HG03342 (cell line): ENCODE measurements around the gene TMEM209.
"Not testable (repeated sequence)": the region's sequence is repeated elsewhere in the genome, so short reads cannot be mapped to it uniquely, and the experiment has no call there.

Experiments
- ATAC-seq: cut with Tn5 transposase; IDR thresholded peaks from one replicate; pipeline ENCODE4 v1.9.1; 2021; ENCODE audit warnings: mild to moderate bottlenecking, moderate library complexity; ENCODE audit not compliant: unreplicated experiment

TMEM209 gene

DNA sequence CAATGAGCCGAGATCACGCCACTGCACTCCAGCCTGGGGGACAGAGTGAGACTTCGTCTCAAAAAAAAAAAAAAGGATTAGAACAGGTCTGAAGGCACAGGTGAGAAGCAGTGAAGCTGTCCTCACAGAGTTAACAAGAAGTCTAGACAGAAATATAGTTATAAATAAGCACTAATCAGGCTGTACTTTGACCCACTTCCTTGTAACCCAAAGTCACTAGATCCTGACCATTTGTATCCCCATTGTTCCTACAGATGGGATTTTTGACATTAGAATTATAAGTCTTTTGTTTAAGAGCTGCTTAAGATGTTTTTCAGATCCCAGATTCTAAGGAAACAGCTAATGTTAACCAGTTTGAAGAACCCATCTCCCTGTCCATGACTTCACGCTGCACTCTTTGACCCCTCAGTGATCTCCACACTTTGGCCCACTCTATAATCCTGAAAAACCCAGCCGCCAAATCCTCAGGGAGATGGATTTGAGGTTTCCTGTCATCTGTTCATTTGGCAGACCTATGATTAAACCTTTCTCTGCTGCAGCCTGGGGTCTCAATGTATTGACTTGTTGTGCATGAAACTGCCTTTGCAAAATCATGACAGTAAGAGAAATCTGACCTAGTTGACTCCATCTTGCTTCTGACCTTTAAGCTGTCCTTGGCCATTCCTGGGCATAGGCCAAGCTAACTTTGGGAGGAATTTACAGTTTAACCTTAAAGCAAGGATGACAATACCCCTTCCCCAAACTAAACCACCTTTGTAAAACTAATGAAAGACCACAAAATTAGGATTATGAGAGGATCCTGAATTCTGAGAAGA, 13.8 kb upstream of the TMEM209 start:
- ATAC-seq, result no peak

DNA sequence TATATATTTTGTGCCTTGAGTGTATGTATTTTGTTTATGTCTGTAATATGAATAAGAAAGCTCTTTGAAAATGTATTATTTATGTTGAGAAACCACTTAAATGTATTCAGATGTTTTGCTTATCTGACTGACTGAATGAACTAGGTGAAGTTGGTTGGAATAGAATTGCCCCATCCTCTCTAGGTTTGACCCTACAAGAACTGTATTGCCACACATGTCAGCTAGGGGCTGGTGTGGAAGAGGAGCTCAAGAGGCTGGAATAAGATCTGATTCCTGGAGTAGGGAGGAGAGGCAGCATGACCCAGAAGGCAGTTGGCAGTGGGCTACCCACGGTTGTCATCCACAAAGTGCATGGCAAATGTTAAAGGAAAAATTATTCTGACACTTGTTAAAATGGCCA, 11.5 kb upstream of the TMEM209 start:
- ATAC-seq, result no peak

DNA sequence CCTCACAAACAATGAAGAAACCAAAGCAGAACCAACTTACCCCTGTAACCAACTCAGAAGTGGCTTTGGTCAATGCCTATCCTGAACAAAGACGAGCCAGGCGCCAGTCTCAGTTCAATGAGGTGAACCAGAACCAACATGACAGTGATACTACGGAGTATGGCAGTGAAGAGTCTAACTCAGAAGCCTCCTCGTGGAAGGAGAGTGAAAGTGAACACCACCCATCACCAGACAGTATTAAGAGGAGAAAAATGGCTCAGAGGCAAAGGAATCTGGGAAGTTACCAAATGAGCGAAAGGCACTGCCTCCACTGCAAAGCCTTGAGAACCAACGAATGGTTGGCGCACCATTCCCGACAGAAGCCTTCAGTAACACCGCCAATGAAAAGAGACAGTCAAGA, 10.8 kb upstream of the TMEM209 start:
- ATAC-seq, result no peak

DNA sequence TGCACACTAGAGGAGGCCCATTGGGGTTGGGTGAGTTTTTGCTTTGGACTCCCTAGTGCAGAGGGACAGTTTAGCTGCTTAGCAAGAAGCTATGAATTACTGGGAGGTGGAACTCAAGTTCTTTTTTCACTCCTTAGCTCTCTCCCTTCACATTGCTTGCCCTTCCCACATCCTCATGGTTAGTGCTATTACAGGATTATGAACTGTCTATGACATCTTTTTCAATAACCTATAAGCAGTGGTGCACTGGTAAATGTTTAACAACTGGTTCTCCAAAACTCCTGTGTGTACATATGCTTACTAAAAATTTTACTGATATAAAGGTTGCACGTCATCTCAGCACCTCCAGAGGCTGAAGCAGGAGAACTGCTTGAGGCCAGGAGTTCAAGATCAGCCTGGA, 8.6 kb upstream of the TMEM209 start:
- ATAC-seq, result no peak

DNA sequence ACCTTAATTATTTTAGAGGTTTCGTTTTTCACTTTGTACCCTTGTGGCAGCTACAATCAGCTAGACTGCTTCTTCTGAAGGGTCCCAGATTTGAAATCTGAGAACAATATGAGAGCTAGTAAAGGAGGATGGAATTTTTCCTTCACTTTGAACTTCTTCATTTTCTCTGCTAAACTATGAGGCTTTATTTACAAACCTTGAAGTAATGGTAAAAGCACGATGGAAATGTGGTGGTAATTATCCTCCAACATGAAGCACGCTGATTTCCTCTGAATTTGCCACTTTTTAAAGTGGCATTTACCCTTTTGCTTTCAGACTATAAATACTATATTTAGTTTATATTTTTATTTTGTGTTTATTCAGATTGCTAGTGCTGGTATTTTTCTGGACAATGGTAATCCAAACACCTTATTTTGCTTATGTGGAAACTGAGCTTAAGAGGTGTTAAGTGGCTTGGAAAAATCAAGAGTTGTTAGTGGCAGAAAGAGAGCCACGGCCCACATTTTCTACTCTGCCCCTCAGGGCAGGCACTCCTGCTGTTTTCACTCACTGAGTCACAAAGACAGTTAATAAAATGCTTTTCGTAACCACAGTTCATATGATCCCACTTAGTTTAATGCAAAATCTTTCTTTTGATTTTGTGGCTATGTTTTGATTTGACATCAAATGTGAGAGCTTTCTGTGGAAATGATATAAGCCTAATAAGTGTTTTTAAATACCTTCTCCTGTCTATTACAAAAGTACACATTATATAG, 5.2 kb upstream of the TMEM209 start:
- ATAC-seq, result no peak

DNA sequence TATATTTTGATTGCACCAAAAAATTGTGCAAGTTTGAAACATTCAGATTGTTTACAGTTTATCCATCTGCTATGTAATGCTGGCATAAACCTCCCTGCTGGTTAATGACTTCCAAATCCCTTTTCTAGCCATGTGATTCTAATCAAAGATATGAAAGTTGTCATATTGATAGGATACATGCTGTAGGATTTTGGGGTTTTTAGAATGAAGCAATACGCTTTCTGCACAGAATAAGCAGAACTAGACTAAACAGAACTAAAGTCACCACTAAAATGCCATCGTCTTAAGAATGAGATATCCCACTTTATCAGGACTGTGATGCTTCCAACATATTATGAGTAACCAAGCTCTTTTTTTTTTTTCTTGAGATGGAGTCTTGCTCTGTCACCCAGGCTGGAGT, 3.3 kb upstream of the TMEM209 start:
- no peak for ATAC-seq

DNA sequence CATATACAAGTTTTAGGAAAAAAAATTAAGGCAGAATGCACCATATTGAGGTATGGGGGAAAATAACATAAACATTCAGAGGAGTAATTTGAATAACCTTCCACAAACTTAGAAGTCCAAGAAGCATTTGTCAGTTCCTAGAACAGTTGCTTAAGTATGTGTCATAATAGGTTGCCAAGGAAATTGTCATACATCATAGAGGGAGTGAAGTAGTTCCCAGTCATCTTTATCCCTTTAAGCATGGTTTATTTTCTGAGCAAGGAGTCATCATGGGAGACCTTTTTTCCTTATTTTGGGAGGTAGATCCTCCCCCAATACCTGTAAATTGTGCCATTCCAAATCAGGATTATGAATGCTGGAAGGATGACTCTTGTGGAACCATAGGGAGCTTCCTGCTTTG, 2.4 kb upstream of the TMEM209 start, which contains the start of gene SSMEM1:
SSMEM1 (plus strand) TSS at position 219 of the 400 bp plus-strand sequence; CDS start at position 270, 51 bp downstream.
- no peak for ATAC-seq

DNA sequence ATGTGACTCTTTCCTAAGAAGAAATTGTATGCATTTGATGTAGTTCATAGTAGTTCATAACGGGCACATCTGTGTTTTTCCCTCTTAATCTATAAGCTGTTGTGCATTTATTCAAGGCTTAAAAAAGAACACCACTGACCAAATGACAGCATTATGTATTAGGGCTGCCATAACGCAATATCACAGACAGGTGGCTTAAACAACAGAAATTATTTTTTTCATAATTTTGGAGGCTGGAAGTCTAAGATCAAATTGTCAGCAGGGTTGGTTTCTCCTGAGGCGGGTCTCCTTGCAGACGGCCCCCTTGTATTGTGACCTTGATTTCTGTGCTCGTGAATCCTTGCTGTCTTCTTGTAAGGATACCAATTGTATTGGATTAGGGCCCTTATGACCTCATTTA, 1.8 kb upstream of the TMEM209 start:
- ATAC-seq, result no peak

DNA sequence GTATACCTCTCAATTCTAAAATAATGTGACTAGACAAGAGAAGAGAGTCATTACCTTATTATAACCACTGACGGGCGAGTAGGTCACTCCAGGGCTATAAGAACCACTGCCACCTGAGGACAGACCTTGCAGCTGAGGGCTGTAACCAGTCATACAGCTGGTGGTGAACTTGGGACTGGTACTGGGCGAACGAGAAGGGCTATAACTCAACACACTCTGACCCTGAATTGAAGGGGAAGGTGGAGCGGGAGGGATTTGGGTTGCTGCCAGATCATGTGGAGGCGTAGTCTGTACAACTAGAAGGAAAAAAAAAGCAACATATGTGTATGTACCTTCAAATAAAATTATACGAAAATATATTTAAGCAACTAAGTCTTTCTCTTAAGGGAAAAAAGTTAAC, 3.4 kb downstream of the TMEM209 start:
- no peak for ATAC-seq

DNA sequence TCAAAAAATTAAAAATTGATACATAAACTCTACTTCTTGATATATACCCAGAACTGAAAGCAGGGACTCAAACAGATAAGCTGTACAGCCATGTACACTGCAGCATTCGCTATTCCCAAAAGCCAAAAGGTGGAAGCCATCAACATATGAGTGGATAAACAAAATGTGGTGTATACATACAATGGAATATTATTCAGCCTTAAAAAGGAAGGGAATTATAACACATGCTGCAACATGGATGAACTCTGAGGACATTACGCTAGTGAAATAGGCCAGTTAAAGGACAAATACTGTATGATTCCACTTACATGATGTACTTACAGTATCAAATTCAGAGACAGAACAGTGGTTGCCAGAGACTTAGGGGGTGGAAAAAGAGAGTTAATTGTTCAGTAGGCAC, 8.1 kb downstream of the TMEM209 start:
- ATAC-seq, result no peak

DNA sequence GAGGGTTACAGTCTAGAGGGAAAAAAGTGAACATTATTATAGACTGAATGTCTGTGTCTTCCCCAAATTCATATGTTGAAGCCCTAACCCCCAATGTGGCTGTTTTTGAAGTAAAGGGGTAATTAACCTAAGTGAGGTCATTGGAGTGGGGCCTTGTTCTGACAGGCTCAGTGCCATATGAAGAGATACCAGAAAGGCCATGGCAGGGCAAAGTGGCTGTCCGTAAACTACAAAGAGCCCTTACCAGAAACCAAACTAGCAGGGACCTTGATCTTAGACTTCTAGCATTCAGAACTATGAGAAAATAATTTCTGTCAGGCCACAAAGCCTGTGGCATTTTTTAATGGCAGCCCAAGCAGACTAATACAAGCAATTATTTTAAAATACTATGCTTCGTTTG, 8.7 kb downstream of the TMEM209 start:
- no peak for ATAC-seq

DNA sequence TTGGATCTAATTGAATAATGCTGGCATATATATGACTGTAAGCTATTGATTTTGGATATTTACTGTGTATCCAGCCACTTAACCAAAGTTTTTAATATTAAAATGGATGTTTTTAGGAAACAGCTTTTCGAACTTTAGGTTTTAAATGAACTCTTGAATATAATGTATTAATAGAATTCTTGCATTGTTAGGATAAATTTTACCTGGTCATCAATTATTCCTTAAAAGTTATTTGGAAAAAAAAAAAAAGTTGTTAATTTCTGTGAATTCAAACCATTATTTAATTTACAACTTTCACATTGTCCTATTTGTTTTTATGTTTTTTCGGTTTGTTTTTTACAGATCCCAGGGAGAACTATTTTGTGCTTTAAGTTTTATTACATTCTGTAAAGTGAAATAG, 9.8 kb downstream of the TMEM209 start:
- no peak for ATAC-seq

DNA sequence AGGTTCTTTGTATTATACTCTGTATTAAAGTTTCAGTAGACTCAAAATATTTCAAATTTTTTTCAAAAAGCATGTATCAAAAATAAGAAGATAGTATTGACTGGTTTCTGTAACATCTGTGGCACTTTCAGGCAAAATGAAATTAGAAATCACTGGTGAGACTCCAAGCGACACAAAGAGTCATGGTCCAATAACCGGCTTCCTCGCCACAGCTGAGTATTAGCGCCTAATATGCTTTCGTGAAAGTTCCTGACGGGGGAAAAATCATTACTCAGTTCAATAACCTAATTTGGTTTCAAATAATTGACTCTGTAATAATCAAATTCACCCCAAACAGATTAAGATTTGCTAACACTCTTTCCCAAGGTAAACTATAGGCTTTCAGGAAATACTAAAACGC, 13.4 kb downstream of the TMEM209 start:
- ATAC-seq, result no peak

DNA sequence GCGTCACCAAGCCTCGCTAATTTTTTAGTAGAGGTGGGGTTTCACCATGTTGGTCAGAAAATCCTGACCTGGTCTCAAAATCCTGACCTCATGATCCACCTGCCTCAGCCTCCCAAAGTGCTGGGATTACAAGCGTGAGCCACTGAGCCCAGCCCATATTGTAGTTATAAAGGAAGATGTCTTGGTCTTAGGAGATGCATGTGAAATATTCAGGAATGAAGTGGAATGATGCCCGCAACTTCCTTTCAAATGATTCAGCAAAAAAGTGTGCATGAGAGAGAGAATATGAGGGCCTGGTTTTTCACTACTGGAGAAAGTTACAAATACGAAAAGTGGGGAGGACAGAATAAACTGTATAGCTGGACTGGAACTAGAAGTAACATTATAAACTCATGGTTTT, 15.9 kb downstream of the TMEM209 start:
- no peak for ATAC-seq

DNA sequence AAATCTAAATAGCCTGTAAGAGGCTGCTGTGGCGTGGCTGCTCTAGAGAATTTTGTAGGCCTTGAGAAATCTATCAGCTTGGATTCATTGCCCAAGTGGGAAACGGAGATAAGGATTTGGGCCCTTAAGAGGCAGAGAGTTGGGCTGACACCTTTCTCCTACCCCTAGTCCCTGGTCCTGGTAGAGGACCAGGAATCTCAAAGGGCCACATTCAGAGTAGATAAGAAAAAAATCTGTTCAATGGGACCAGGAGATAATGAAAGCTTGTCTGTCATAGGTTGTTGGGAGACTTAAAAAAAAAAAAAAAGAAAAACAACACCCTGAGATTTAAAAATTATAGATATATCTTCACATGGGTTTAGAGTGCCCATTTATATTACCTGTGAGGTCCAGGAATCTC, 17.8 kb downstream of the TMEM209 start:
- ATAC-seq, result no peak

DNA sequence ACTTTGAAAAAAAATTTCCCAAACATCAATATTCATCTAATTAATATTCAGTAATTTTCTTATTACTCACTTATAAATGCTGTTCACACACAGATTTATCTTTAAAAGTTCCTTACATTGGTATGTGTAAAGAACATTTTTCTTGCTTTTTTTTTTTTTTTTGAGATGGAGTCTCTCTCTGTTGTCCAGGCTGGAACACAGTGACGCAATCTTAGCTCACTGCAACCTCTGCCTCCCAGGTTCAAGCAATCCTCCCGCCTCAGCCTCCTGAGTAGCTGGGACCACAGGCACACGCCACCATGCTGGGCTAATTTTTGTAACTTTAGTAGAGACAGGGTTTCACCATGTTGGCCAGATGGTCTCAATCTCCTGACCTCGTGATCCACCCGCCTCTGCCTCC, 20.9 kb downstream of the TMEM209 start:
- ATAC-seq, result not testable (repeated sequence)

DNA sequence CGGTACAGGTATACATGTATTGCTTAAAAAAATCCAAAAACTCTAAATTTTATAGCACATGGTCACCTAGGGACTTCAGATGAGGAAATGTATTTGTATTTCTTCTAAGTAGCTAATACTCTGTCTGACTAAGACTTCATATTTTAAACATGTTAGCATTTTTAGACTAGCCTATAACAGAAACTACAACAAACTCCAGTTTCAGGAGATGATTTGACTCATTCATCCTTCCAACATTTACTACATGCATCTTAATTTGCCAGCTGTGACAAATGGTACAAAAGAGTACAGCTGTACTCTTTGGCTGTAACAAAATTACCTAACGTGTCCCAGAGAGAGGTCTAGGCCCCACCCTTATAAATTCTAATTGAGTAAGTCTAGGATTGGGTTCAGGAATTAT, 22.2 kb downstream of the TMEM209 start:
- ATAC-seq, result peak; percentile 59

DNA sequence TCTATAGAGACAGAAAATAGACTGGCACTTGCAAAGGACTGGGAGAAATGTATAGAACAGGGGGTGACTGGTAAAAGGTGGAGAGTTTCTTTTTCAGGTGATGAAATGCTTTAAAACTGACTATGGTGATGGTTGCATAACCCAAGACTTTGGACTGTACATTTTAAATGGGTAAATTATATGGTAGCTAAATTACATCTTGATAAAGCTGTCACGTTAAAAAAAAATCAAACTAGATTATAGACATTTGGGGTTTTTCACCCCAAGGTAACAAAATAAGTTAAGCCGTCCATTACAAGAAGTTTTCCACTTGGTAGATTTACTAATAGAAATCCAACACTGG, 24.0 kb downstream of the TMEM209 start:
- ATAC-seq, result no peak

DNA sequence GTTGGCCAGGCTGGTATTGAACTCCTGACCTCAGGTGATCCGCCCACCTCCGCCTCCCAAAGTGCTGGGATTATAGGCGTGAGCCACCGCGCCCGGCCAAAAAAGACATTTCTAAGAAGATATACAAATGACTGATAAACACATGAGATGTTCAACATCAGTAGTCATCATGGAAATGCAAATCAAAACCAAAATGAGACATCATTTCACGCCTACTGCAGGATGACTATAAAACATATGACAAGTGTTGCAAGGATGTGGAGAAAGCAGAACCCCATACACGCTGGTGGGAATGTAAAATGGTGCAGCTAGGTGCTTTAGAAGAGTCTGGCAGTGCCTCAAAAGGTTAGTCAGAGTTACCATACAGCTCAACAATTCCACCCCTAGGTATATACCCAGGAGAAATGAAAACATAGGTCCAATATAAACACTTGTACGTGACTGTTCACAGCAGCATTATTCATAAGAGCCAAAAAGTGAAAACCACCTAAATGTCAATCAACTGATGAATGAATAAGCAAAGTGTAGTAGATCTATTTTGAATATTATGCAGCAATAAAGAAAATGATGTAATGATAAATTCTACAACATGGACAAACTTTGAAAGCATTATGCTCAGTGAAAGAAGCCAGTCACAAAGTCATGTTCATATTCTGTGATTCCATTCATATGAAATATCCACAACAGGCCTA, 24.5 kb downstream of the TMEM209 start:
- ATAC-seq, result no peak

DNA sequence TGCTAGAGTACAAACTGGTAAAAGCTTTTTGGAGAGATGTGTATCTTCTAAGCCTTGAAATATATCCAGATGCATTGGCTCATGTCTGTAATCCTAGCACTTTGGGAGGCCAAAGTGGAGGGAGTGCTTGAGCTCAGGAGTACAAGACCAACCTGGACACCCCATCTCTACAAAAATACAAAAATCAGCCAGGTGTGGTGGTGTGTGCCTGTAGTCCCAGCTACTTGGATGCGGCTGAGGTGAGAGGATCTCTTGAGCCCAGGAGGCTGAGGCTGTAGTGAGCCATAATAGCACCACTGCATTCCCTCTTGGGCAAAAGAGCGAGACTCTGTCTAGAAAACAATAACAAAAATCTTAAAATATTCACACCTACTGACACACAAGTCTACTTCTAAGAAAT, 25.6 kb downstream of the TMEM209 start:
- ATAC-seq, result no peak

DNA sequence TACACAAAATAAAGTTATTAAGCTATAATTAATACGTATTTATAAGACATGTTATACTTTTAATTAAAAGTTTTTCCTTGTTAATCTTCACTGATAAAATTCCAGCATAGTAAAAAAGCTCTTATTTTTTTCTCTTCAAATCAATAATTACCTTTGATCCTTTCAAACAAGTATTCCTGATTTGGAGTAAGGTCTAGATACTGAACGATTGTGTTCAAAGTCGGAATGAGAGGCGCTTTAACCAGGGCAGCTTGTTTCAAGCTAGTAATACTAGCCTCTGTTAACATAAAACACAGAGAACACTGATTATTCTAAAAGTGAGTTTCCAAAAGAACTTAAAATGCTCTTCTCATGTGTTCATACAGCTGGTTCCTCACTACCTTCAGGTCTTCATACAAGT, 27.0 kb downstream of the TMEM209 start:
- no peak for ATAC-seq
